Gastrocnemius medialis (tissue), 4 donors: Measurements from ENCODE around the gene PRND. TPM values are rescaled to one million over a fixed set of nuclear protein-coding genes. Genes with fewer than 3 reads are reported as not detected.

Experiments used
- ATAC-seq, 2 donors: fragments of 150-250 bp; one replicate each; pipeline ENCODE4 v1.9.1; 2016
- DNase-seq, 2 donors: peaks; one replicate each; pipeline ENCODE4 v3.0.0-alpha.2; 2019
- H3K27ac ChIP-seq, 4 donors: fragments of 200-600 bp; sonication (generic); 1 replicate in 1 of 4; 2 replicates in 3 of 4; pipeline ENCODE4 v1.5.1; 2016 to 2018; ENCODE audit warnings: mild to moderate bottlenecking in 2 of 4, moderate library complexity in 1 of 4
- H3K27me3 ChIP-seq, 3 donors: fragments of 200-600 bp; sonication (generic) in 2 of 3; 1 replicate in 1 of 3; 2 replicates in 2 of 3; pipeline versions ENCODE4 v1.5.1 to v1.6.0; 2016 to 2019; ENCODE audit warnings: mild to moderate bottlenecking in 1 of 3, moderate library complexity in 1 of 3
- H3K36me3 ChIP-seq, 2 donors: fragments of 200-600 bp; sonication (generic) in 1 of 2; one replicate each; pipeline ENCODE4 v1.5.1; 2017 to 2018
- H3K4me1 ChIP-seq, 2 donors: fragments of 200-600 bp; sonication (generic) in 1 of 2; one replicate each; pipeline ENCODE4 v1.5.1; 2016 to 2017; ENCODE audit warnings: mild to moderate bottlenecking in 2 of 2
- H3K4me3 ChIP-seq, 4 donors: fragments of 200-600 bp; sonication (generic) in 3 of 4; 1 replicate in 1 of 4; 2 replicates in 3 of 4; pipeline ENCODE4 v1.5.1; 2016 to 2019; ENCODE audit warnings: mild to moderate bottlenecking in 2 of 4
- H3K9me3 ChIP-seq, 3 donors: fragments of 200-600 bp; sonication (generic) in 2 of 3; 1 replicate in 1 of 3; 2 replicates in 2 of 3; pipeline ENCODE4 v1.5.1; 2016 to 2019
- CTCF ChIP-seq, 5 experiments: fragments of 450-650 bp in 3 of 5; fragments of 200-600 bp in 2 of 5; sonication (generic) in 2 of 5; IDR thresholded peaks in 4 of 5; conservative IDR thresholded peaks in 1 of 5; 1 replicate in 4 of 5; 2 replicates in 1 of 5; pipeline ENCODE4 v1.5.1; 2016 to 2019; ENCODE audit warnings: antibody characterized with exemption in 5 of 5, mild to moderate bottlenecking in 3 of 5, moderate library complexity in 3 of 5
- POLR2A ChIP-seq, 2 donors: fragments of 450-650 bp; IDR thresholded peaks; one replicate each; pipeline ENCODE4 v1.6.1; 2017; ENCODE audit warnings: antibody characterized with exemption in 2 of 2, mild to moderate bottlenecking in 2 of 2, moderate library complexity in 2 of 2
- in situ Hi-C, 4 donors: fragments of 200-750 bp; cut with MboI; loops; one replicate each; pipeline versions ENCODE4 v1.15.0 to v1.8.0; 2017; ENCODE audit warnings: low sequenced_read_pairs in 4 of 4
- intact Hi-C: fragments of 100-400 bp; cut with DNase I; formaldehyde crosslinking; loops from one replicate; pipeline ENCODE4 v1.15.1; 2023; ENCODE audit warnings: low total_unique reads
- total RNA-seq, 4 donors: library from RNA; depleted of rRNA; stranded (reverse); fragments of >200 nt; gene quantifications; one replicate each; pipeline versions ENCODE4 v1.1.0 to v1.2.3, GENCODE V29; 2016

PRND gene
- total RNA-seq, 4 donors from 2014 or later: not detected

GRCh38 chr20:4730780-4731179 lies 9.1 kb downstream of the PRND start:
- Histone ChIP-seq H3K4me1 (no peaks in the 10 kb centered on the region), H3K36me3 (no peaks in the 10 kb centered on the region), H3K27ac (no peak overlapping the region), H3K9me3 (no peaks in the 10 kb centered on the region), H3K27me3 (no peaks in the 10 kb centered on the region), H3K4me3 (no peak overlapping the region)
- ATAC-seq (no peak), DNase-seq (no peak)
- in situ Hi-C loops: no loop called here
- intact Hi-C loops: no loop called here
- TF ChIP-seq CTCF (IDR thresholded peaks at IDR 0.05 in 4 of 5, conservative IDR thresholded peaks at IDR 0.05 in 1 of 5) (no peak), POLR2A (IDR thresholded peaks at IDR 0.05) (no peak)

- H3K9me3 ChIP-seq: no peaks in the 10 kb centered on the region
- no peak overlapping the region for H3K27ac ChIP-seq
- H3K27me3 ChIP-seq: no peaks in the 10 kb centered on the region
- no peak for DNase-seq
- in situ Hi-C loops: no loop called here
- no peak for TF ChIP-seq POLR2A (IDR thresholded peaks at IDR 0.05)
- no peak overlapping the region for H3K4me3 ChIP-seq
- intact Hi-C loops: no loop called here
- H3K36me3 ChIP-seq: no peaks in the 10 kb centered on the region
- no peak for ATAC-seq
- no peaks in the 10 kb centered on the region for H3K4me1 ChIP-seq
These were observed 15.2 kb downstream of the PRND start for GRCh38 chr20:4736875-4737274.

GRCh38 chr20:4737857-4738627 lies 16.3 kb downstream of the PRND start:
- ATAC-seq (no peak), DNase-seq (no peak)
- H3K4me1 ChIP-seq: no peaks in the 10 kb centered on the region
- no peaks in the 10 kb centered on the region for H3K9me3 ChIP-seq
- no peak overlapping the region for H3K27ac ChIP-seq
- in situ Hi-C loops (no loop called here), intact Hi-C loops (no loop called here)
- H3K4me3 ChIP-seq: no peak overlapping the region
- H3K27me3 ChIP-seq: no peaks in the 10 kb centered on the region
- no peaks in the 10 kb centered on the region for H3K36me3 ChIP-seq
- TF ChIP-seq POLR2A (IDR thresholded peaks at IDR 0.05): no peak
- no peak for TF ChIP-seq CTCF (IDR thresholded peaks at IDR 0.05 in 4 of 5, conservative IDR thresholded peaks at IDR 0.05 in 1 of 5)

- Histone ChIP-seq H3K9me3 (no peaks in the 10 kb centered on the region), H3K36me3 (no peaks in the 10 kb centered on the region), H3K27me3 (no peaks in the 10 kb centered on the region), H3K4me3 (no peak overlapping the region), H3K27ac (no peak overlapping the region), H3K4me1 (no peaks in the 10 kb centered on the region)
- in situ Hi-C loops (no loop called here), intact Hi-C loops (no loop called here)
- no peak for TF ChIP-seq POLR2A (IDR thresholded peaks at IDR 0.05)
- TF ChIP-seq CTCF (IDR thresholded peaks at IDR 0.05 in 4 of 5, conservative IDR thresholded peaks at IDR 0.05 in 1 of 5): peak in 4 of 5 experiments; percentile 18 to 65 (median 45)
- DNase-seq: no peak
- ATAC-seq: no peak
These were observed 19.2 kb downstream of the PRND start for GRCh38 chr20:4740774-4741431.

GRCh38 chr20:4748847-4749246 lies 27.1 kb downstream of the PRND start:
- H3K27me3 ChIP-seq: no peaks in the 10 kb centered on the region
- DNase-seq (no peak), ATAC-seq (no peak)
- H3K36me3 ChIP-seq: no peaks in the 10 kb centered on the region
- in situ Hi-C loops (no loop called here), intact Hi-C loops (no loop called here)
- H3K27ac ChIP-seq: no peak overlapping the region
- no peak for TF ChIP-seq CTCF (IDR thresholded peaks at IDR 0.05 in 4 of 5, conservative IDR thresholded peaks at IDR 0.05 in 1 of 5)
- TF ChIP-seq POLR2A (IDR thresholded peaks at IDR 0.05): no peak
- H3K4me1 ChIP-seq: no peaks in the 10 kb centered on the region
- H3K4me3 ChIP-seq: no peak overlapping the region
- H3K9me3 ChIP-seq: no peaks in the 10 kb centered on the region
